HFFc6 (cell line): ENCODE data around the gene MYBPC2. TPM values are rescaled to one million over a fixed set of nuclear protein-coding genes. Genes with fewer than 3 reads are reported as not detected.

Source experiments
- DNase-seq: peaks from one replicate; pipeline ENCODE4 v3.0.0-alpha.2; 2018
- H3K27ac Mint-ChIP-seq: 2 replicates; pipeline ENCODE4 v1.8.0; 2020; ENCODE audit warnings: mild to moderate bottlenecking, mixed read lengths
- H3K27me3 Mint-ChIP-seq: 2 replicates; pipeline ENCODE4 v1.8.0; 2021; ENCODE audit warnings: mild to moderate bottlenecking, moderate library complexity, mixed read lengths; ENCODE audit not compliant: insufficient read depth
- H3K36me3 Mint-ChIP-seq: 2 replicates; pipeline ENCODE4 v1.8.0; 2021; ENCODE audit warnings: low read depth, mixed read lengths
- H3K4me1 Mint-ChIP-seq: 2 replicates; pipeline ENCODE4 v1.8.0; 2020; ENCODE audit warnings: low read depth, mixed read lengths
- H3K4me3 Mint-ChIP-seq: 2 replicates; pipeline ENCODE4 v1.8.0; 2020; ENCODE audit warnings: mild to moderate bottlenecking, moderate library complexity, mixed read lengths
- H3K9me3 Mint-ChIP-seq: 2 replicates; pipeline ENCODE4 v1.8.0; 2020; ENCODE audit warnings: mild to moderate bottlenecking, mixed read lengths
- CTCF ChIP-seq: fragments of 200-600 bp; sonication (generic); IDR thresholded peaks from 2 replicates; pipeline ENCODE4 v1.5.0; 2021; ENCODE audit warnings: antibody characterized with exemption, mild to moderate bottlenecking
- total RNA-seq, 6 experiments: library from RNA; stranded (reverse); fragmentation: NEBNext Ultra II Directional; extraction: Animal tissue kit (Norgen Biotek cat#: 25700); gene quantifications; 2 replicates in 1 of 6; 3 replicates in 5 of 6; pipeline ENCODE4 v1.2.3, GENCODE V29; 2021

Gene MYBPC2
- total RNA-seq, 6 experiments from 2014 or later: not detected

DNA sequence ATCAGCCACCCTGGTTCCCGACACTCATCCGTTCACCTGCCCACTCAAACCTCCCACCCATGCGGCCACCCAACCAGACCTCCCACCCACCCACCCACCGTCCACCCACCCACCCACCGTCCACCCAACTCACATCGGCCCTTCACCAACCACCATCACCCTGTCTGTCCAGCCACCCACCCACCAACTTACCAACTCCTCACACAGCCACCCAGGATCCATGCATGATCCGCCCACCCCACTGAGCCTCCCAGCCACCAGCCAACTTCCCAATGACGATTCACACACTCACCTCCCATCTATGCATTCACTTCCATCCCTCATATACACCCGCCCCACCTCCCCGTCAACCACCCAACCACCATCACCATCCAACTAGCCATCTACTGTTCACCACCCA lies 74.0 kb downstream of the MYBPC2 start:
- H3K9me3 Mint-ChIP-seq: no peaks in the 10 kb centered on the region
- H3K27ac Mint-ChIP-seq: no peak overlapping the region
- H3K36me3 Mint-ChIP-seq: no peaks in the 10 kb centered on the region
- H3K4me3 Mint-ChIP-seq: no peak overlapping the region
- DNase-seq: no peak
- peaks cover 8% of the 10 kb centered on the region for H3K27me3 Mint-ChIP-seq
- H3K4me1 Mint-ChIP-seq: peaks cover 8% of the 10 kb centered on the region
- no peak for TF ChIP-seq CTCF

- Mint-ChIP-seq H3K27ac (no peak overlapping the region), H3K4me1 (peaks cover 12% of the 10 kb centered on the region), H3K4me3 (no peak overlapping the region), H3K9me3 (no peaks in the 10 kb centered on the region), H3K27me3 (peaks cover 5% of the 10 kb centered on the region), H3K36me3 (no peaks in the 10 kb centered on the region)
- no peak for DNase-seq
- TF ChIP-seq CTCF: no peak
Observed at GRCh38 chr19:50507376-50507775, 74.7 kb downstream of the MYBPC2 start.

- no peak overlapping the region for H3K27ac Mint-ChIP-seq
- peaks cover 12% of the 10 kb centered on the region for H3K4me1 Mint-ChIP-seq
- no peaks in the 10 kb centered on the region for H3K9me3 Mint-ChIP-seq
- no peak for DNase-seq
- H3K4me3 Mint-ChIP-seq: 0 out of 2 replicates have a peak overlapping the region, but pooled peaks have one; percentile 29
- peaks cover 8% of the 10 kb centered on the region for H3K27me3 Mint-ChIP-seq
- no peaks in the 10 kb centered on the region for H3K36me3 Mint-ChIP-seq
- TF ChIP-seq CTCF: no peak
Observed at GRCh38 chr19:50508843-50509190, 76.1 kb downstream of the MYBPC2 start.

DNA sequence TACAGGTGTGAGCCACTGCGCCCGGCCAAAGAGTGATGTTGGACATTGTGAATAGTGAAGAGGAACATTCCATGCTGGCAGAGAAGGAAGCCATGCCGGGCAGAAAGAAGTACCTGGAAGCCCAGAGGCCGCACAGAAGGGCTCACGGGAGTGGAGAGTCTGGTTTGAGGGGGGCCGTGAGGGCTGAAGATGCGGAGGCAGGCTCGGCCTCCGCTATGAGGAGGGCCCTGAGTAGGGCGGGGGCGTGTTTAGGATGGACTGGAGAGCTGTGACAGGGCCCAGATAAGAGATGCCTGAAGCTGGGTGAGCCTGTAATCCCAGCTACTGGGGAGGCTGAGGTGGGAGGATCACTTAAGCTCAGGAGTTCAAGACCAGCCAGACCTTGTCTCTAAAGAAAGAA lies 76.7 kb downstream of the MYBPC2 start:
- H3K4me3 Mint-ChIP-seq: peak overlapping the region; percentile 100
- H3K36me3 Mint-ChIP-seq: no peaks in the 10 kb centered on the region
- H3K27ac Mint-ChIP-seq: peak overlapping the region; percentile 11

GRCh38 chr19:50510121-50510670 lies 77.5 kb downstream of the MYBPC2 start:
- peaks cover 12% of the 10 kb centered on the region for H3K4me1 Mint-ChIP-seq
- DNase-seq: no peak
- peaks cover 11% of the 10 kb centered on the region for H3K27me3 Mint-ChIP-seq
- TF ChIP-seq CTCF: no peak
- peak overlapping the region; percentile 98 for H3K27ac Mint-ChIP-seq
- peak overlapping the region; percentile 100 for H3K4me3 Mint-ChIP-seq
- no peaks in the 10 kb centered on the region for H3K9me3 Mint-ChIP-seq
- no peaks in the 10 kb centered on the region for H3K36me3 Mint-ChIP-seq

More for the DNA sequence above, 76.7 kb downstream of the MYBPC2 start:
- TF ChIP-seq CTCF: no peak
- Mint-ChIP-seq H3K27me3 (peaks cover 10% of the 10 kb centered on the region), H3K4me1 (peaks cover 12% of the 10 kb centered on the region), H3K9me3 (no peaks in the 10 kb centered on the region)
- no peak for DNase-seq

- H3K4me1 Mint-ChIP-seq: peaks cover 12% of the 10 kb centered on the region
Observed at GRCh38 chr19:50510700-50511068, 78.0 kb downstream of the MYBPC2 start.

More at GRCh38 chr19:50510700-50511068, 78.0 kb downstream of the MYBPC2 start:
- Mint-ChIP-seq H3K36me3 (no peaks in the 10 kb centered on the region), H3K4me3 (peak overlapping the region; percentile 100), H3K27me3 (peaks cover 11% of the 10 kb centered on the region), H3K27ac (peak overlapping the region; percentile 98), H3K9me3 (no peaks in the 10 kb centered on the region)
- no peak for TF ChIP-seq CTCF
- no peak for DNase-seq
